ENCODE results near the gene CHST9.

DNA sequence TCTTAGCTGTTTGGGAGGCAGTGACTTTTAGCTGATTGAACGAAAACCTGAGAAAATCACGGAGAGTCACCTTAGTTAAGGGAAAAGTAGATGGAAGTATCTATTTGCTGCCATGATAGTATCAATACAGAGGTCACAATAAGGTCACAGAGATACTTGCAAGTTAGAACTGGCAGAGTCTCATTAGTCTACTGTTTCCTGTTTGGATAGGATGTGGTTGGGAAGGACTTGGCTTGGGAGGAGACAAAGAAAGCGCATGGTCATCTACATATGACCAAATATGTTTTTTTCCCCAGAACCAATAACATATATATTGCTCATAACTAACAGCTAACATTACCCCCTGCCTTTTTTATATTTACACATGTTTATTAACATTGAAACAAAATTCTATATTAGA is 241.2 kb downstream of the CHST9 start:
- TF ChIP-seq POLR2A (IDR thresholded peaks at IDR 0.05; ENCODE audit: low read length) (no peak), RAD21 (conservative IDR thresholded peaks at IDR 0.05 in 1 of 2, IDR thresholded peaks at IDR 0.05 in 1 of 2) (no peak), HOXA7 (CRISPR knock-in tag; IDR thresholded peaks at IDR 0.05) (no peak)

All from A549 (cell line).